HepG2 (cell line): ENCODE measurements around the gene ZNF446. TPM values are rescaled to one million over a fixed set of nuclear protein-coding genes. Genes with fewer than 3 reads are reported as not detected.
A peak's percentile ranks its signal among the peaks of the same experiment; 100 is the strongest.

ENCODE experiments used
- ETV6 ChIP-seq: sonication (generic); formaldehyde crosslinking; conservative IDR thresholded peaks from 2 replicates; pipeline ENCODE4 v1.4.0; 2020; ENCODE audit warnings: missing genetic modification reagents
- HOXA3 ChIP-seq: sonication (generic); formaldehyde crosslinking; IDR thresholded peaks from 2 replicates; pipeline ENCODE4 v1.5.0; 2020; ENCODE audit warnings: missing genetic modification reagents
- KDM6A ChIP-seq: IDR thresholded peaks from 2 replicates; pipeline ENCODE4 v1.6.1; 2016; ENCODE audit warnings: low read depth
- NFKBIZ ChIP-seq: IDR thresholded peaks from 2 replicates; pipeline ENCODE4 v1.6.1; 2018; ENCODE audit warnings: missing genetic modification reagents, missing compliant biosample characterization
- SIX4 ChIP-seq: sonication (generic); formaldehyde crosslinking; IDR thresholded peaks from 2 replicates; pipeline ENCODE4 v1.4.0; 2020; ENCODE audit warnings: missing genetic modification reagents
- ZC3H4 ChIP-seq: sonication (generic); formaldehyde crosslinking; IDR thresholded peaks from 2 replicates; pipeline ENCODE4 v1.4.0; 2020; ENCODE audit warnings: missing genetic modification reagents, borderline replicate concordance
- ZFP1 ChIP-seq: IDR thresholded peaks from 2 replicates; pipeline ENCODE4 v1.6.1; 2016
- ZNF44 ChIP-seq: sonication (generic); formaldehyde crosslinking; IDR thresholded peaks from 2 replicates; pipeline ENCODE4 v1.5.1; 2020; ENCODE audit warnings: mild to moderate bottlenecking, missing genetic modification reagents
- ZNF574 ChIP-seq: sonication (generic); formaldehyde crosslinking; IDR thresholded peaks from 2 replicates; pipeline ENCODE4 v1.4.0; 2020; ENCODE audit warnings: missing genetic modification reagents
- polyA plus RNA-seq, 8 experiments: library from polyadenylated mRNA; depleted of rRNA in 3 of 8; stranded (reverse) in 7 of 8; unstranded in 1 of 8; fragments of >200 nt; fragmentation: Illumina TruSeq in 4 of 8; extraction: Trizol in 4 of 8; gene quantifications; 2 replicates each; pipeline versions ENCODE4 v1.2.1 to v1.2.3, GENCODE V29; 2011 to 2016; ENCODE audit warnings: low read depth in 4 of 8, missing spikeins in 1 of 8, mixed read lengths in 1 of 8; ENCODE audit not compliant: insufficient read depth in 1 of 8
- total RNA-seq, 5 experiments: library from RNA; depleted of rRNA; stranded (reverse); fragments of >200 nt; fragmentation: Illumina TruSeq; extraction: Trizol; gene quantifications; 2 replicates each; pipeline ENCODE4 v1.2.3, GENCODE V29; 2016; ENCODE audit warnings: low read depth in 1 of 5
- TF ChIP-seq, protein P1 (sequence below): IDR thresholded peaks from 2 replicates; pipeline ENCODE4 v1.4.0; 2020; ENCODE audit warnings: mild to moderate bottlenecking, missing genetic modification reagents
- TF ChIP-seq, protein P2 (sequence below): sonication (generic); formaldehyde crosslinking; IDR thresholded peaks from 2 replicates; pipeline ENCODE4 v1.4.0; 2020; ENCODE audit warnings: missing genetic modification reagents, mild to moderate bottlenecking, borderline replicate concordance
- TF ChIP-seq, protein P3 (sequence below): sonication (generic); formaldehyde crosslinking; IDR thresholded peaks from 2 replicates; pipeline ENCODE4 v1.4.0; 2020; ENCODE audit warnings: missing genetic modification reagents, borderline replicate concordance

The ZNF446 gene
- total and polyA plus RNA-seq, 2 of the 13 experiments (the other 11 are each of a cell fraction or from before 2014, with no cell fraction given): 3.0 to 3.6 TPM

- TF ChIP-seq ZNF574: peak; percentile 91
- 0 out of 2 replicates have a peak, but pooled peaks have one; percentile 37 for TF ChIP-seq SIX4
- TF ChIP-seq ZC3H4: no peak
- TF ChIP-seq, protein P1, sequence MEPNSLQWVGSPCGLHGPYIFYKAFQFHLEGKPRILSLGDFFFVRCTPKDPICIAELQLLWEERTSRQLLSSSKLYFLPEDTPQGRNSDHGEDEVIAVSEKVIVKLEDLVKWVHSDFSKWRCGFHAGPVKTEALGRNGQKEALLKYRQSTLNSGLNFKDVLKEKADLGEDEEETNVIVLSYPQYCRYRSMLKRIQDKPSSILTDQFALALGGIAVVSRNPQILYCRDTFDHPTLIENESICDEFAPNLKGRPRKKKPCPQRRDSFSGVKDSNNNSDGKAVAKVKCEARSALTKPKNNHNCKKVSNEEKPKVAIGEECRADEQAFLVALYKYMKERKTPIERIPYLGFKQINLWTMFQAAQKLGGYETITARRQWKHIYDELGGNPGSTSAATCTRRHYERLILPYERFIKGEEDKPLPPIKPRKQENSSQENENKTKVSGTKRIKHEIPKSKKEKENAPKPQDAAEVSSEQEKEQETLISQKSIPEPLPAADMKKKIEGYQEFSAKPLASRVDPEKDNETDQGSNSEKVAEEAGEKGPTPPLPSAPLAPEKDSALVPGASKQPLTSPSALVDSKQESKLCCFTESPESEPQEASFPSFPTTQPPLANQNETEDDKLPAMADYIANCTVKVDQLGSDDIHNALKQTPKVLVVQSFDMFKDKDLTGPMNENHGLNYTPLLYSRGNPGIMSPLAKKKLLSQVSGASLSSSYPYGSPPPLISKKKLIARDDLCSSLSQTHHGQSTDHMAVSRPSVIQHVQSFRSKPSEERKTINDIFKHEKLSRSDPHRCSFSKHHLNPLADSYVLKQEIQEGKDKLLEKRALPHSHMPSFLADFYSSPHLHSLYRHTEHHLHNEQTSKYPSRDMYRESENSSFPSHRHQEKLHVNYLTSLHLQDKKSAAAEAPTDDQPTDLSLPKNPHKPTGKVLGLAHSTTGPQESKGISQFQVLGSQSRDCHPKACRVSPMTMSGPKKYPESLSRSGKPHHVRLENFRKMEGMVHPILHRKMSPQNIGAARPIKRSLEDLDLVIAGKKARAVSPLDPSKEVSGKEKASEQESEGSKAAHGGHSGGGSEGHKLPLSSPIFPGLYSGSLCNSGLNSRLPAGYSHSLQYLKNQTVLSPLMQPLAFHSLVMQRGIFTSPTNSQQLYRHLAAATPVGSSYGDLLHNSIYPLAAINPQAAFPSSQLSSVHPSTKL (CRISPR knock-in tag): peak; percentile 24; the same call in 1 of the 2 replicates
- no peak for TF ChIP-seq ZNF44 (CRISPR knock-in tag)
- no peak for TF ChIP-seq NFKBIZ (CRISPR knock-in tag)
- TF ChIP-seq ZFP1 (CRISPR knock-in tag): no peak
- TF ChIP-seq, protein P2, sequence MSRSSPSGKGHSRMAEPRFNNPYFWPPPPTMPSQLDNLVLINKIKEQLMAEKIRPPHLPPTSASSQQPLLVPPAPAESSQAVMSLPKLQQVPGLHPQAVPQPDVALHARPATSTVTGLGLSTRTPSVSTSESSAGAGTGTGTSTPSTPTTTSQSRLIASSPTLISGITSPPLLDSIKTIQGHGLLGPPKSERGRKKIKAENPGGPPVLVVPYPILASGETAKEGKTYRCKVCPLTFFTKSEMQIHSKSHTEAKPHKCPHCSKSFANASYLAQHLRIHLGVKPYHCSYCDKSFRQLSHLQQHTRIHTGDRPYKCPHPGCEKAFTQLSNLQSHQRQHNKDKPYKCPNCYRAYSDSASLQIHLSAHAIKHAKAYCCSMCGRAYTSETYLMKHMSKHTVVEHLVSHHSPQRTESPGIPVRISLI (CRISPR knock-in tag): peak; percentile 53; the same call in 1 of the 2 replicates
- TF ChIP-seq ETV6 (CRISPR knock-in tag): peak; percentile 78
- no peak for TF ChIP-seq KDM6A (CRISPR knock-in tag)
- TF ChIP-seq, protein P3, sequence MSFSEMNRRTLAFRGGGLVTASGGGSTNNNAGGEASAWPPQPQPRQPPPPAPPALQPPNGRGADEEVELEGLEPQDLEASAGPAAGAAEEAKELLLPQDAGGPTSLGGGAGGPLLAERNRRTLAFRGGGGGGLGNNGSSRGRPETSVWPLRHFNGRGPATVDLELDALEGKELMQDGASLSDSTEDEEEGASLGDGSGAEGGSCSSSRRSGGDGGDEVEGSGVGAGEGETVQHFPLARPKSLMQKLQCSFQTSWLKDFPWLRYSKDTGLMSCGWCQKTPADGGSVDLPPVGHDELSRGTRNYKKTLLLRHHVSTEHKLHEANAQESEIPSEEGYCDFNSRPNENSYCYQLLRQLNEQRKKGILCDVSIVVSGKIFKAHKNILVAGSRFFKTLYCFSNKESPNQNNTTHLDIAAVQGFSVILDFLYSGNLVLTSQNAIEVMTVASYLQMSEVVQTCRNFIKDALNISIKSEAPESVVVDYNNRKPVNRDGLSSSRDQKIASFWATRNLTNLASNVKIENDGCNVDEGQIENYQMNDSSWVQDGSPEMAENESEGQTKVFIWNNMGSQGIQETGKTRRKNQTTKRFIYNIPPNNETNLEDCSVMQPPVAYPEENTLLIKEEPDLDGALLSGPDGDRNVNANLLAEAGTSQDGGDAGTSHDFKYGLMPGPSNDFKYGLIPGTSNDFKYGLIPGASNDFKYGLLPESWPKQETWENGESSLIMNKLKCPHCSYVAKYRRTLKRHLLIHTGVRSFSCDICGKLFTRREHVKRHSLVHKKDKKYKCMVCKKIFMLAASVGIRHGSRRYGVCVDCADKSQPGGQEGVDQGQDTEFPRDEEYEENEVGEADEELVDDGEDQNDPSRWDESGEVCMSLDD (CRISPR knock-in tag): no peak
- TF ChIP-seq HOXA3 (CRISPR knock-in tag): peak; percentile 94
These were observed 37.8 kb downstream of the ZNF446 start (continued) for GRCh38 chr19:58513694-58514563.
